Activated naive CD4-positive, alpha-beta T cell treated with anti-CD3 and anti-CD28 coated beads for 36 hours (primary cell): ENCODE data around the gene ZC3H10. TPM values are rescaled to one million over a fixed set of nuclear protein-coding genes. Genes with fewer than 3 reads are reported as not detected.

Source experiments
- CTCF ChIA-PET: fragments of 350-600 bp; sonication (Branson Sonifier 250); formaldehyde crosslinking; loops from one replicate; lab custom pipeline; 2021; ENCODE audit warnings: antibody characterized with exemption; lab: Charles Lee
- DNase-seq: peaks from one replicate; pipeline ENCODE4 v3.0.0-alpha.2; 2020
- H3K27ac Mint-ChIP-seq: one replicate; pipeline ENCODE4 v1.8.0; 2021; ENCODE audit warnings: mild to moderate bottlenecking, mixed read lengths
- H3K27me3 Mint-ChIP-seq: one replicate; pipeline ENCODE4 v1.8.0; 2021; ENCODE audit warnings: low read depth, mixed read lengths
- H3K36me3 Mint-ChIP-seq: one replicate; pipeline ENCODE4 v1.8.0; 2021; ENCODE audit warnings: low read depth, mixed read lengths
- H3K4me1 Mint-ChIP-seq: one replicate; pipeline ENCODE4 v1.8.0; 2021; ENCODE audit warnings: low read depth, mixed read lengths
- H3K4me3 Mint-ChIP-seq: one replicate; pipeline ENCODE4 v1.8.0; 2021; ENCODE audit warnings: mild to moderate bottlenecking, moderate library complexity, mixed read lengths
- H3K9me3 Mint-ChIP-seq: one replicate; pipeline ENCODE4 v1.8.0; 2021; ENCODE audit warnings: mixed read lengths
- intact Hi-C: fragments of 100-400 bp; cut with micrococcal nuclease; formaldehyde crosslinking; loops from one replicate; pipeline ENCODE4 v1.15.1; 2023
- total RNA-seq, 2 experiments: library from RNA; stranded (reverse); gene quantifications; one replicate each; pipeline ENCODE4 v1.2.3, GENCODE V29; 2021

The ZC3H10 gene
- total RNA-seq, 2 experiments from 2014 or later = 6.4 to 6.6 TPM

DNA sequence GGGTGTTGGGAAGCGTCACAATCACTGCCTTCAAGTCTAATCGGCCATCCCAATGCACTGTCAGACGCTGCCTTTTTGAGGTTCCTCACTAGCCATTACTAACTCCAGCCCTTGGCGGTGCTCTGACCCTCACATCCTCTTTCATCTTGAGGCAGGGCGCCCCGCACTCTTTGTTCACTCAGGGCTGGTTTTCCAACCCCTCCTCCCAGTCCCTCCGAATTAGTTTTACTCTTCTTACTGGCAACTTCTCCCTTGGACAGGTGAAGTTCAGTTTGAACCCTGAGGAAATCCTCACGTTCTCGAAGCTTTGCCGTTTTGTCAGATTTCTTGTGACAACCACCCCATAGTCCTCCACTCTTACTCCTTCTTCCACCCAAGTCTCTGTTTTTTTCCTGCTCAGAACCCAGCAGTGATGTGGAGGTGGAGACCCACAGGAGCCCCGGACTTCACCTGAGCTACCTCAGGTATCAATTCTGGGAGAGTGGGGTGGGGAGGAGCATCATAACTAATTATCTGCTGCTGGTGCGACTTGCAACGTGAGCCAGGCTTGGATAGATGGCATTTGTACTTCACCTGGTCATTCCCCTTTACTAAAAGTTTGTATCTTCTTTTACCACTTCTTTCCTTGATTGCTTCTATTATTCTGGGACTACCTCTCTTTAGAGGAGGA lies 757 bp downstream of the ZC3H10 start:
- peaks cover 23% of the 10 kb centered on the region for H3K36me3 Mint-ChIP-seq
- H3K9me3 Mint-ChIP-seq = no peaks in the 10 kb centered on the region
- H3K27ac Mint-ChIP-seq = peak overlapping the region; percentile 99
- DNase-seq = no peak
- CTCF ChIA-PET = interaction anchor here (0.5 to 7.9 kb wide), 32 partner anchors 9 to 380 kb away, joined by 3 to 86 read pairs (median 6); partner anchors contain the start of genes ANKRD52, ESYT1, IL23A and MYL6B
- H3K27me3 Mint-ChIP-seq = no peaks in the 10 kb centered on the region
- peak overlapping the region; percentile 97 for H3K4me3 Mint-ChIP-seq
- peaks cover 23% of the 10 kb centered on the region for H3K4me1 Mint-ChIP-seq
- intact Hi-C loops = loop anchor here (1.0 to 10.0 kb wide), 19 partner anchors 7 to 1134 kb away; partner anchors contain the start of genes ANKRD52, CS, DNAJC14 and IL23A

- peaks cover 23% of the 10 kb centered on the region for H3K36me3 Mint-ChIP-seq
- peak overlapping the region; percentile 97 for H3K4me3 Mint-ChIP-seq
- CTCF ChIA-PET = interaction anchor here (0.6 to 7.9 kb wide), 22 partner anchors 8 to 350 kb away, joined by 3 to 86 read pairs (median 8); partner anchors contain the start of genes ANKRD52, ESYT1, RNF41 and SMARCC2
- peak; percentile 74 for DNase-seq
- no peaks in the 10 kb centered on the region for H3K27me3 Mint-ChIP-seq
- H3K4me1 Mint-ChIP-seq = peaks cover 23% of the 10 kb centered on the region
- intact Hi-C loops = loop anchor here (1.0 to 10.0 kb wide), 8 partner anchors 70 to 1135 kb away; partner anchors contain the start of genes ANKRD52, DNAJC14, NABP2 and SMARCC2
- H3K27ac Mint-ChIP-seq = peak overlapping the region; percentile 99
- H3K9me3 Mint-ChIP-seq = no peaks in the 10 kb centered on the region
These were observed 1.3 kb downstream of the ZC3H10 start for GRCh38 chr12:56119361-56119796.

DNA sequence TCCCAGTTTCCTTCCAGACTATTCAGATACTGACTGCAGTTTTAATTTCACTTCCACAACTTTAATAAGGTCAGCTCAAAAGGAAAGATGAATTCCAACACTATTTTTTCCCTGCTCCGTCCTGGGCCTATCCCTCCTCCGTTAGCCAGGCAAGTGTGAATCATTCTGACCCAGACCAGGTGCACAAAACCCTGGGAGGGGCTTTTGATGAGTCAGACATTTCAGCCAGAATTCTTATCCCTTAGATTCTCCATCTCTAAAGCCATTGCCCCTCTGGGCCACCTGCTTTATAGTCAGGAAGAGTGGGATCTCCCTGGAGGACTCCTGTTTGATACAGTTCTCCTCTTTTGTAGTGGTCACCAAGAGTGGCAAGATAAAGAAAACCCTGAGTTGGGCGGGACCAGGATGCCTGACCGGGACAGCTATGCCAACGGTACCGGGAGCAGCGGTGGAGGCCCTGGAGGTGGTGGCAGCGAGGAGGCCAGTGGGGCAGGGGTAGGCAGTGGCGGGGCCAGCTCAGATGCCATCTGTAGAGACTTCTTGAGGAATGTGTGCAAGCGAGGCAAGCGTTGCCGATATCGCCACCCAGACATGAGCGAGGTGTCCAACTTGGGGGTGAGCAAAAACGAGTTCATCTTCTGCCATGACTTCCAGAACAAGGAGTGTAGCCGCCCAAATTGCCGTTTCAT lies 2.2 kb downstream of the ZC3H10 start:
- H3K9me3 Mint-ChIP-seq = no peaks in the 10 kb centered on the region
- H3K36me3 Mint-ChIP-seq = peaks cover 23% of the 10 kb centered on the region
- peak overlapping the region; percentile 26 for H3K27ac Mint-ChIP-seq
- H3K4me1 Mint-ChIP-seq = peaks cover 23% of the 10 kb centered on the region
- H3K4me3 Mint-ChIP-seq = no peak overlapping the region
- no peak for DNase-seq
- CTCF ChIA-PET = interaction anchor here (0.6 to 7.9 kb wide), 22 partner anchors 8 to 349 kb away, joined by 3 to 86 read pairs (median 4); partner anchors contain the start of genes ANKRD52, ESYT1, RNF41 and SMARCC2
- intact Hi-C loops = no loop called here
- no peaks in the 10 kb centered on the region for H3K27me3 Mint-ChIP-seq

DNA sequence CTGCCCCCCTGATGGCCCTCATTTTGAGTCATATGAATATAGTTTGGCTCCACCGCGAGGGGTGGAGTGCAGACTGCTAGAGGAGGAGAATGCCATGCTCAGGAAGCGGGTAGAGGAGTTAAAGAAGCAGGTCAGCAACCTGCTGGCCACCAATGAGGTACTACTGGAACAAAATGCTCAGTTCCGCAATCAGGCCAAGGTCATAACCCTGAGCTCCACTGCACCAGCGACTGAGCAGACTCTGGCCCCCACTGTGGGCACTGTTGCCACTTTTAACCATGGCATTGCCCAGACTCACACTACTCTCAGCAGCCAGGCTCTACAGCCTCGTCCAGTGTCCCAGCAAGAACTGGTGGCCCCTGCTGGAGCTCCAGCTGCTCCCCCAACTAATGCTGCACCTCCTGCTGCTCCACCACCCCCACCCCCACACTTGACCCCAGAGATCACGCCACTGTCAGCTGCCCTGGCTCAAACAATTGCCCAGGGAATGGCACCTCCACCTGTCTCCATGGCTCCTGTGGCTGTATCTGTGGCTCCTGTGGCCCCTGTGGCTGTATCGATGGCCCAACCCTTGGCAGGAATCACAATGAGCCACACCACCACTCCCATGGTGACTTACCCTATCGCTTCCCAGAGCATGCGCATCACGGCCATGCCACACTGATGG lies 3.3 kb downstream of the ZC3H10 start:
- intact Hi-C loops = no loop called here
- Mint-ChIP-seq H3K27ac (no peak overlapping the region), H3K36me3 (peaks cover 23% of the 10 kb centered on the region), H3K27me3 (no peaks in the 10 kb centered on the region), H3K4me1 (peaks cover 27% of the 10 kb centered on the region), H3K9me3 (no peaks in the 10 kb centered on the region), H3K4me3 (no peak overlapping the region)
- no peak for DNase-seq
- CTCF ChIA-PET = interaction anchor here (7.9 kb wide), 1 partner anchor 68 kb away, joined by 86 read pairs; the partner anchor contains the start of gene SMARCC2

GRCh38 chr12:56122637-56123036 lies 4.6 kb downstream of the ZC3H10 start:
- peaks cover 40% of the 10 kb centered on the region for H3K4me1 Mint-ChIP-seq
- CTCF ChIA-PET = interaction anchor here (1.4 to 7.9 kb wide), 2 partner anchors 66 to 75 kb away, joined by 3 to 86 read pairs; partner anchors contain the start of gene SMARCC2
- intact Hi-C loops = no loop called here
- H3K27ac Mint-ChIP-seq = no peak overlapping the region
- H3K4me3 Mint-ChIP-seq = no peak overlapping the region
- no peaks in the 10 kb centered on the region for H3K27me3 Mint-ChIP-seq
- DNase-seq = no peak
- peaks cover 10% of the 10 kb centered on the region for H3K36me3 Mint-ChIP-seq
- H3K9me3 Mint-ChIP-seq = no peaks in the 10 kb centered on the region

GRCh38 chr12:56124133-56124532 lies 6.1 kb downstream of the ZC3H10 start:
- CTCF ChIA-PET = interaction anchor here (0.8 to 7.9 kb wide), 5 partner anchors 37 to 340 kb away, joined by 3 to 86 read pairs (median 4); partner anchors contain the start of genes MYL6, RNF41 and SMARCC2
- DNase-seq = no peak
- Mint-ChIP-seq H3K4me1 (peaks cover 36% of the 10 kb centered on the region), H3K36me3 (peaks cover 9% of the 10 kb centered on the region), H3K9me3 (no peaks in the 10 kb centered on the region), H3K27me3 (no peaks in the 10 kb centered on the region), H3K4me3 (no peak overlapping the region), H3K27ac (peak overlapping the region; percentile 32)
- intact Hi-C loops = no loop called here

- intact Hi-C loops = loop anchor here (1.0 kb wide), 9 partner anchors 8 to 342 kb away; partner anchors contain the start of genes CS, MYL6, MYL6B and NABP2
- CTCF ChIA-PET = interaction anchor here (0.8 to 3.9 kb wide), 9 partner anchors 9 to 96 kb away, joined by 3 to 43 read pairs (median 4); partner anchors contain the start of genes MYL6, RNF41, SMARCC2 and ZC3H10
- Mint-ChIP-seq H3K4me1 (peaks cover 47% of the 10 kb centered on the region), H3K27me3 (no peaks in the 10 kb centered on the region), H3K36me3 (peaks cover 21% of the 10 kb centered on the region), H3K9me3 (no peaks in the 10 kb centered on the region), H3K4me3 (peak overlapping the region; percentile 91), H3K27ac (peak overlapping the region; percentile 86)
- no peak for DNase-seq
These were observed 8.7 kb downstream of the ZC3H10 start for GRCh38 chr12:56126732-56127239.

- H3K27ac Mint-ChIP-seq = peak overlapping the region; percentile 86
- H3K9me3 Mint-ChIP-seq = no peaks in the 10 kb centered on the region
- H3K27me3 Mint-ChIP-seq = no peaks in the 10 kb centered on the region
- intact Hi-C loops = loop anchor here (1.0 kb wide), 2 partner anchors 173 to 322 kb away; partner anchors contain the start of genes CS and TIMELESS
- DNase-seq = no peak
- H3K36me3 Mint-ChIP-seq = peaks cover 28% of the 10 kb centered on the region
- CTCF ChIA-PET = interaction anchor here (0.5 to 3.5 kb wide), 12 partner anchors 9 to 310 kb away, joined by 3 to 28 read pairs (median 4); partner anchors contain the start of genes ANKRD52, ORMDL2, RNF41 and SARNP
- H3K4me1 Mint-ChIP-seq = peaks cover 54% of the 10 kb centered on the region
- H3K4me3 Mint-ChIP-seq = peak overlapping the region; percentile 91
These were observed 9.4 kb downstream of the ZC3H10 start for GRCh38 chr12:56127485-56127887.

DNA sequence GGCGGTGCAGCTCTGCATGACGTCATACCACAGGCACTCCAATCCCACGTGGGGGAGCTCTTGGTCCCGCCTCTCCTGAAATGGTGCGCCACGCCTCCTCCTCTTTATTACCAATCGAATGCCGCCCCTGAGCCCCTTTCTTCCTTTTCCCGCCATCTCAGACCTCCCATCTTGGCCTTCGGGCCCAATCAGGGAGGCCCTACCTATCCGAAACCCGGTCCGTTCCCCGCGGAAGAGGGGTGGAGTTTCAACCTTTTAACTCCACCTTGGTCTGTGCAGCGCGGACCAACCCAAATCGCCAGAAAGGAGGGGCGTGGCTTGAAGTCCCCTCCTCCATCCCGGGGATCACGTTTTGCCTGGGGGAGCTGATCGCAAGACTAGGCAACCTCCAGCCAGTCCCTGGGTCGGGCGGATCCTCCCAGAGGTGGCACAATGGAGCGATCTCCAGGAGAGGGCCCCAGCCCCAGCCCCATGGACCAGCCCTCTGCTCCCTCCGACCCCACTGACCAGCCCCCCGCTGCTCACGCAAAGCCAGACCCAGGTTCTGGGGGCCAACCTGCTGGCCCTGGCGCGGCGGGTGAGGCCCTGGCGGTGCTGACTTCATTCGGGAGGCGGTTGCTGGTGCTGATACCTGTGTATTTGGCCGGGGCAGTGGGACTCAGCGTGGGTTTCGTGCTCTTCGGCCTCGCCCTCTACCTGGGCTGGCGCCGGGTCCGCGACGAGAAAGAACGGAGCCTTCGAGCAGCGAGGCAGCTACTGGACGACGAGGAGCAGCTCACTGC lies 10.0 kb downstream of the ZC3H10 start, which contains the start of gene ESYT1:
Gene ESYT1, plus strand, starts transcription at position 380 of the 782 bp plus-strand sequence. Its CDS starts 53 bp downstream, at position 433.
- DNase-seq = peak; percentile 99
- Mint-ChIP-seq H3K36me3 (peaks cover 29% of the 10 kb centered on the region), H3K4me3 (peak within 1 kb of the TSS; percentile 91), H3K27me3 (no peaks in the 10 kb centered on the region), H3K27ac (peak within 1 kb of the TSS; percentile 86), H3K9me3 (no peaks in the 10 kb centered on the region), H3K4me1 (peaks cover 55% of the 10 kb centered on the region)
- intact Hi-C loops = loop anchor here (1.0 to 2.0 kb wide), 3 partner anchors 23 to 321 kb away; partner anchors contain the start of genes CS, PA2G4 and TIMELESS
- CTCF ChIA-PET = interaction anchor here (0.5 to 3.5 kb wide), 13 partner anchors 9 to 310 kb away, joined by 3 to 28 read pairs (median 4); partner anchors contain the start of genes ANKRD52, ORMDL2, RNF41 and SARNP

DNA sequence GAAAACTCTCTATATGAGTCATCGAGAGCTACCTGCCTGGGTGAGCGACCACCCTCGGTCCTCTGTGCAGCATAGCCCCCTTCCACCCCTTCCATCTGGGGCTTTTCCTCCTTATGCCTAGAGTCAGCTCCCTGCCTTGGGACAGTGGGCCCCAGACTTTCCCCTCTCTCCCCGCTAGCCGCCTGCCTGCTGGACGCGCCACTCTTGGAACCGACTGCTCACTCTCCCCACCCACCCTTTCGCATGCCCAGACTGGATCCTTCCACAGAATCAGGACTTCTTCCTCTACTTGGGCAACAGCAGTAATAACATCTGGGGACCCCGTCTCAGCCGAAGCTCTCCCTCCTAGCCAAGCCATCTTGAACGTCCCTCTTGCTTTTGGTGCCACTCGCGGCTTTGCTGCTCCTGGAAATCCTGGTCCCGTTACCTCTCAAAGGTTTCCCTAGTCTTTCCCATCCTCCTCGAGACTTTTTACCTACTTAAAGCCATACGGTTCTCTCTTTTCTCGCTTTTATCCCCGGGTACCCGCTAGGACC lies 10.7 kb downstream of the ZC3H10 start:
- peak overlapping the region; percentile 91 for H3K4me3 Mint-ChIP-seq
- intact Hi-C loops = loop anchor here (2.0 kb wide), 1 partner anchor 24 kb away; the partner anchor contains the start of gene PA2G4
- CTCF ChIA-PET = interaction anchor here (0.6 to 3.5 kb wide), 10 partner anchors 10 to 311 kb away, joined by 3 to 28 read pairs (median 4); partner anchors contain the start of genes ORMDL2, RNF41, SARNP and SMARCC2
- H3K9me3 Mint-ChIP-seq = no peaks in the 10 kb centered on the region
- peaks cover 57% of the 10 kb centered on the region for H3K4me1 Mint-ChIP-seq
- DNase-seq = peak; percentile 34
- peaks cover 33% of the 10 kb centered on the region for H3K36me3 Mint-ChIP-seq
- H3K27ac Mint-ChIP-seq = peak overlapping the region; percentile 86
- no peaks in the 10 kb centered on the region for H3K27me3 Mint-ChIP-seq
